Endothelial cell of umbilical vein (primary cell): ENCODE data around the gene OR9G1. TPM values are rescaled to one million over a fixed set of nuclear protein-coding genes. Genes with fewer than 3 reads are reported as not detected.

Source experiments
- BruUV-seq: library from RNA; stranded (reverse); fragments of 400-500 nt; replicated peaks from 2 replicates; lab custom pipeline; 2021; lab: Mats Ljungman, UMichigan
- CTCF ChIA-PET: fragments of 300-600, 350-600 bp; sonication (Branson Sonifier 250); formaldehyde crosslinking; loops from one replicate; lab custom pipeline; 2021; ENCODE audit warnings: antibody characterized with exemption, inconsistent platforms; lab: Charles Lee
- POLR2A ChIA-PET: fragments of 300-600, 350-600 bp; sonication (Branson Sonifier 250); formaldehyde crosslinking; loops from one replicate; lab custom pipeline; 2021; ENCODE audit warnings: antibody characterized with exemption, inconsistent platforms; lab: Charles Lee
- DNase-seq: peaks from one replicate; pipeline ENCODE4 v3.0.0-alpha.2; 2011; ENCODE audit warnings: low read depth, low spot score
- FAIRE-seq: peaks from 2 replicates; lab custom pipeline; 2011; peaks lifted over from hg19 to GRCh38; lab: Jason Lieb, UNC
- H2AFZ ChIP-seq: 2 replicates; pipeline ENCODE4 v1.6.0; 2012; ENCODE audit warnings: low read depth, low read length, control low read depth, inconsistent platforms
- H3K27ac ChIP-seq: 2 replicates; pipeline ENCODE4 v1.5.1; 2011; ENCODE audit warnings: low read depth, mild to moderate bottlenecking, control low read depth, low read length, moderate library complexity; ENCODE audit not compliant: insufficient read depth
- H3K27me3 ChIP-seq, 2 experiments: 2 replicates each; pipeline versions ENCODE4 v1.6.0 to v1.6.1; 2011; ENCODE audit warnings: low read length in 2 of 2, mixed read lengths in 1 of 2; ENCODE audit not compliant: control insufficient read depth in 2 of 2, insufficient read depth in 2 of 2
- H3K36me3 ChIP-seq, 2 experiments: 2 replicates in 1 of 2; 3 replicates in 1 of 2; pipeline ENCODE4 v1.5.1; 2011; ENCODE audit warnings: low read length in 2 of 2, mild to moderate bottlenecking in 1 of 2, moderate library complexity in 1 of 2; ENCODE audit not compliant: control insufficient read depth in 2 of 2, insufficient read depth in 2 of 2; ENCODE audit errors: extremely low read depth in 1 of 2
- H3K4me1 ChIP-seq: 3 replicates; pipeline ENCODE4 v1.5.1; 2011; ENCODE audit warnings: mild to moderate bottlenecking, low read length; ENCODE audit not compliant: control insufficient read depth, insufficient read depth; ENCODE audit errors: extremely low read depth
- H3K4me2 ChIP-seq: 2 replicates; pipeline ENCODE4 v1.6.1; 2011; ENCODE audit warnings: low read length, control low read depth, mixed read lengths; ENCODE audit not compliant: insufficient read depth
- H3K4me3 ChIP-seq, 3 experiments: fragments of 200-600 bp in 1 of 3; sonication (generic), shearing (Covaris generic) in 1 of 3; replicated peaks in 1 of 3; 2 replicates each; pipeline ENCODE4 v1.5.1; 2011 to 2016; ENCODE audit warnings: control low read depth in 3 of 3, low read length in 3 of 3, mild to moderate bottlenecking in 2 of 3, inconsistent platforms in 1 of 3, low read depth in 1 of 3, moderate library complexity in 1 of 3; ENCODE audit not compliant: insufficient read depth in 1 of 3
- H3K79me2 ChIP-seq: 2 replicates; pipeline ENCODE4 v1.6.0; 2012; ENCODE audit warnings: low read length, inconsistent platforms; ENCODE audit not compliant: control insufficient read depth, insufficient read depth
- H3K9ac ChIP-seq: replicated peaks from 2 replicates; pipeline ENCODE3; 2011; ENCODE audit warnings: low read length, control low read depth; ENCODE audit not compliant: insufficient read depth; ENCODE audit errors: extremely low read depth
- H3K9me1 ChIP-seq: replicated peaks from 3 replicates; pipeline ENCODE4 v1.6.0; 2011; ENCODE audit warnings: mild to moderate bottlenecking, low read length; ENCODE audit not compliant: control insufficient read depth, insufficient read depth; ENCODE audit errors: extremely low read depth
- H3K9me3 ChIP-seq: replicated peaks from 2 replicates; pipeline ENCODE4 v1.5.1; 2012; ENCODE audit warnings: low read length, inconsistent platforms; ENCODE audit not compliant: control insufficient read depth, insufficient read depth
- H4K20me1 ChIP-seq: replicated peaks from 2 replicates; pipeline ENCODE3; 2011; ENCODE audit warnings: mild to moderate bottlenecking, low read length; ENCODE audit not compliant: control insufficient read depth, insufficient read depth; ENCODE audit errors: extremely low read depth
- GATA2 ChIP-seq: IDR thresholded peaks from 2 replicates; pipeline ENCODE4 v1.7.0; 2011; ENCODE audit warnings: low read depth, mild to moderate bottlenecking, moderate library complexity, mixed read lengths, low read length; ENCODE audit not compliant: insufficient read length, insufficient read depth
- JUN ChIP-seq: IDR thresholded peaks from 2 replicates; pipeline ENCODE4 v1.6.1; 2011; ENCODE audit warnings: borderline replicate concordance, low read depth; ENCODE audit not compliant: insufficient read length, insufficient read depth
- MYC ChIP-seq: IDR thresholded peaks from one replicate; pipeline ENCODE4 v1.6.1; 2011; ENCODE audit warnings: mild to moderate bottlenecking, low read depth, low read length
- POLR2AphosphoS5 ChIP-seq: IDR thresholded peaks from 2 replicates; pipeline ENCODE4 v1.6.1; 2012; ENCODE audit warnings: low read depth, mild to moderate bottlenecking, control low read depth, low read length, moderate library complexity; ENCODE audit not compliant: insufficient read depth
- dilution Hi-C: fragments of 300-500 bp; cut with MboI; formaldehyde crosslinking; loops from one replicate; pipeline ENCODE4 v1.15.0; 2019; ENCODE audit warnings: low sequenced_read_pairs; ENCODE audit not compliant: extremely low pct_ligation_motif_present
- intact Hi-C: fragments of 100-400 bp; cut with micrococcal nuclease; formaldehyde crosslinking; loops from one replicate; pipeline ENCODE4 v1.10.0; 2022
- polyA plus RNA-seq, 4 experiments: library from polyadenylated mRNA; depleted of rRNA in 3 of 4; stranded (reverse) in 3 of 4; unstranded in 1 of 4; fragments of >200 nt; gene quantifications; 2 replicates each; pipeline versions ENCODE4 v1.2.1 to v1.2.3, GENCODE V29; 2011 to 2012; ENCODE audit warnings: missing spikeins in 1 of 4
- total RNA-seq: library from RNA; stranded (reverse); gene quantifications from 2 replicates; pipeline ENCODE4 v1.2.3, GENCODE V29; 2021
- TF ChIP-seq, protein P1 (sequence below): IDR thresholded peaks from 2 replicates; pipeline ENCODE4 v1.6.1; 2011; ENCODE audit not compliant: insufficient read depth, insufficient read length
- TF ChIP-seq, protein P2 (sequence below), 2 donors: IDR thresholded peaks; 1 replicate in 1 of 2; 2 replicates in 1 of 2; pipeline ENCODE4 v1.5.1; 2011; ENCODE audit warnings: low read length in 2 of 2, mild to moderate bottlenecking in 2 of 2, moderate library complexity in 2 of 2, control low read depth in 1 of 2, inconsistent platforms in 1 of 2, low read depth in 1 of 2; ENCODE audit not compliant: insufficient read depth in 1 of 2; ENCODE audit errors: extremely low read depth in 1 of 2

OR9G1 gene
- total and polyA plus RNA-seq, 2 donors (not counting 3 experiments of a cell fraction or from before 2014, with no cell fraction given), result not detected

DNA sequence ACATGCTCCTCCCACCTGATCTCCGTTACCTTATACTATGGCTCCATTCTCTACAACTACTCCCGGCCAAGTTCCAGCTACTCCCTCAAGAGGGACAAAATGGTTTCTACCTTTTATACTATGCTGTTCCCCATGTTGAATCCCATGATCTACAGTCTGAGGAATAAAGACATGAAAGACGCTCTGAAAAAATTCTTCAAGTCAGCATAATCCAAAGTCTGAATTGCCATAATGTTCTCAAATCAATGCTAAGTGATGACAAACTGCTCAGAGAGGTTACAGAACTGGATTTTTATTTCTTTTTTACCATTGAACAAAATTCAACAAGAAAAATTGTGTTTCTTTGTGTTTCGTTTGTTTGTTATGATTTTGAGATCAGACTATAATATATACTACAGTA lies 42.0 kb downstream of the OR9G1 start:
- Histone ChIP-seq H3K9me3 (peaks cover 5% of the 10 kb centered on the region), H3K36me3 (no peaks in the 10 kb centered on the region), H3K27ac (no peak overlapping the region), H4K20me1 (no peaks in the 10 kb centered on the region), H3K4me1 (no peaks in the 10 kb centered on the region), H3K4me3 (no peak overlapping the region), H3K9ac (no peak overlapping the region), H3K4me2 (no peak overlapping the region), H3K79me2 (no peaks in the 10 kb centered on the region), H2AFZ (no peak overlapping the region), H3K9me1 (no peaks in the 10 kb centered on the region), H3K27me3 (no peaks in the 10 kb centered on the region)
- FAIRE-seq, result no peak
- dilution Hi-C loops (no loop called here), intact Hi-C loops (no loop called here)
- ChIA-PET CTCF (no interaction called here), POLR2A (no interaction called here)
- TF ChIP-seq, protein P1, sequence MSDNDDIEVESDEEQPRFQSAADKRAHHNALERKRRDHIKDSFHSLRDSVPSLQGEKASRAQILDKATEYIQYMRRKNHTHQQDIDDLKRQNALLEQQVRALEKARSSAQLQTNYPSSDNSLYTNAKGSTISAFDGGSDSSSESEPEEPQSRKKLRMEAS, result no peak
- TF ChIP-seq, protein P2, sequence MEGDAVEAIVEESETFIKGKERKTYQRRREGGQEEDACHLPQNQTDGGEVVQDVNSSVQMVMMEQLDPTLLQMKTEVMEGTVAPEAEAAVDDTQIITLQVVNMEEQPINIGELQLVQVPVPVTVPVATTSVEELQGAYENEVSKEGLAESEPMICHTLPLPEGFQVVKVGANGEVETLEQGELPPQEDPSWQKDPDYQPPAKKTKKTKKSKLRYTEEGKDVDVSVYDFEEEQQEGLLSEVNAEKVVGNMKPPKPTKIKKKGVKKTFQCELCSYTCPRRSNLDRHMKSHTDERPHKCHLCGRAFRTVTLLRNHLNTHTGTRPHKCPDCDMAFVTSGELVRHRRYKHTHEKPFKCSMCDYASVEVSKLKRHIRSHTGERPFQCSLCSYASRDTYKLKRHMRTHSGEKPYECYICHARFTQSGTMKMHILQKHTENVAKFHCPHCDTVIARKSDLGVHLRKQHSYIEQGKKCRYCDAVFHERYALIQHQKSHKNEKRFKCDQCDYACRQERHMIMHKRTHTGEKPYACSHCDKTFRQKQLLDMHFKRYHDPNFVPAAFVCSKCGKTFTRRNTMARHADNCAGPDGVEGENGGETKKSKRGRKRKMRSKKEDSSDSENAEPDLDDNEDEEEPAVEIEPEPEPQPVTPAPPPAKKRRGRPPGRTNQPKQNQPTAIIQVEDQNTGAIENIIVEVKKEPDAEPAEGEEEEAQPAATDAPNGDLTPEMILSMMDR (IDR thresholded peaks at IDR 0.05; ENCODE audit: extremely low read depth in 1 of 2, insufficient read depth in 1 of 2, low read depth in 1 of 2, low read length in 2 of 2), result no peak
- no peak for TF ChIP-seq GATA2
- TF ChIP-seq JUN, result no peak
- TF ChIP-seq POLR2AphosphoS5, result no peak
- no peak for TF ChIP-seq MYC
- BruUV-seq, result no TSS peak
- no peak for DNase-seq
